ENCODE results near the gene PAM. TPM values are rescaled to one million over a fixed set of nuclear protein-coding genes. Genes with fewer than 3 reads are reported as not detected.
"Not testable (repeated sequence)": the region's sequence is repeated elsewhere in the genome, so short reads cannot be mapped to it uniquely, and the experiment has no call there.

PAM gene
- total RNA-seq, 1 donor from 2014 or later, result 136 TPM

DNA sequence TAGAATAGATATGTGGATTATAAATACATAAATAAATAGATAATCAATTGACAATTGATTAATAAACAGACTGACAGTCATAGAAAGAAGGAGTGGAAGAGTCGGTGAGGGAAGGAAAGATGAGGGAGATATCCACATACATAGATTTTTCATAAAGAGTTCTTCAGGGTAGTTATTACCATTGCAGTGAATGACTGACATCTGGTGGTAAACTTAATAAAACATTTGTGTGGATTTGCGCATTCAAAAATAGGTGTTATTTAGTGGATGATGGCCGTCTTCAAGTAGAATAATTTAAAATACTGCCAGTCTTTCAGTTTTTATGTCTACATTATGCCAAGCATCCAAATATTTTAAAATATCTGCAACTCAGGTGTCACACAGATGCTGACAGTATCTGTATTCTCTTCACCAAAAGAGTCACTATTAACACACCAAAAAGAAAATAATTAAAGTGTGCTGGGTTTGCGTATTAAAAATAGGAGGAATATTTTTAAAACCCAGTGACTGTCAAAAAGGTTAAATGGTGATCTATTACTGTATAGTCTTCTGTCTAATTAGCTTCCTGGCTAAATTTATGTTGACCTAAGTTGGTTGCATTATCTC, 286.1 kb downstream of the PAM start:
- intact Hi-C loops (cut with DNase I), result no loop called here
- H3K27me3 ChIP-seq, result no peaks in the 10 kb centered on the region
- TF ChIP-seq POLR2A (IDR thresholded peaks at IDR 0.05), result no peak
- TF ChIP-seq, protein P1, sequence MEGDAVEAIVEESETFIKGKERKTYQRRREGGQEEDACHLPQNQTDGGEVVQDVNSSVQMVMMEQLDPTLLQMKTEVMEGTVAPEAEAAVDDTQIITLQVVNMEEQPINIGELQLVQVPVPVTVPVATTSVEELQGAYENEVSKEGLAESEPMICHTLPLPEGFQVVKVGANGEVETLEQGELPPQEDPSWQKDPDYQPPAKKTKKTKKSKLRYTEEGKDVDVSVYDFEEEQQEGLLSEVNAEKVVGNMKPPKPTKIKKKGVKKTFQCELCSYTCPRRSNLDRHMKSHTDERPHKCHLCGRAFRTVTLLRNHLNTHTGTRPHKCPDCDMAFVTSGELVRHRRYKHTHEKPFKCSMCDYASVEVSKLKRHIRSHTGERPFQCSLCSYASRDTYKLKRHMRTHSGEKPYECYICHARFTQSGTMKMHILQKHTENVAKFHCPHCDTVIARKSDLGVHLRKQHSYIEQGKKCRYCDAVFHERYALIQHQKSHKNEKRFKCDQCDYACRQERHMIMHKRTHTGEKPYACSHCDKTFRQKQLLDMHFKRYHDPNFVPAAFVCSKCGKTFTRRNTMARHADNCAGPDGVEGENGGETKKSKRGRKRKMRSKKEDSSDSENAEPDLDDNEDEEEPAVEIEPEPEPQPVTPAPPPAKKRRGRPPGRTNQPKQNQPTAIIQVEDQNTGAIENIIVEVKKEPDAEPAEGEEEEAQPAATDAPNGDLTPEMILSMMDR (IDR thresholded peaks at IDR 0.05), result peak; percentile 9 to 57 (median 38)
- no peak for DNase-seq (ENCODE audit: extremely low spot score in 2 of 2)
- no peak overlapping the region for H3K27ac ChIP-seq
- H3K9me3 ChIP-seq, result no peaks in the 10 kb centered on the region
- no peaks in the 10 kb centered on the region for H3K36me3 ChIP-seq
- no peak overlapping the region for H3K4me3 ChIP-seq
- no peaks in the 10 kb centered on the region for H3K4me1 ChIP-seq

DNA sequence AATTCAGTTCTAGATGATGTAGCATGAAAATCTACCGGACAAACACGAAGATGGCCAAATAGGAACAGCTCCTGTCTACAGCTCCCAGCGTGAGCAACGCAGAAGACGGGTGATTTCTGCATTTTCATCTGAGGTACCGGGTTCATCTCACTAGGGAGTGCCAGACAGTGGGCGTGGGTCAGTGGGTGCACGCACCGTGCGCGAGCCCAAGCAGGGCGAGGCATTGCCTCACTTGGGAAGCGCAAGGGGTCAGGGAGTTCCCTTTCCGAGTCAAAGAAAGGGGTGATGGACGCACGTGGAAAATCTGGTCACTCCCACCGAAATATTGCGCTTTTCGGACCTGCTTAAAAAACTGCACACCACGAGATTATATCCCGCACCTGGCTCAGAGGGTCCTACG, 291.6 kb downstream of the PAM start:
- intact Hi-C loops (cut with DNase I); H3K27me3 ChIP-seq; H3K4me3 ChIP-seq; H3K9me3 ChIP-seq; H3K4me1 ChIP-seq; H3K36me3 ChIP-seq; H3K27ac ChIP-seq; DNase-seq (ENCODE audit: extremely low spot score in 2 of 2): not testable (repeated sequence)

- TF ChIP-seq POLR2AphosphoS5 (IDR thresholded peaks at IDR 0.05; ENCODE audit: insufficient read depth in 1 of 2, low read depth in 1 of 2) (no peak), POLR2A (IDR thresholded peaks at IDR 0.05) (no peak)
- TF ChIP-seq, protein P1 (IDR thresholded peaks at IDR 0.05), result no peak
- intact Hi-C loops (cut with DNase I), result no loop called here
- no peaks in the 10 kb centered on the region for H3K27me3 ChIP-seq
- no peak for DNase-seq (ENCODE audit: extremely low spot score in 2 of 2)
- H3K4me1 ChIP-seq, result no peaks in the 10 kb centered on the region
- H3K27ac ChIP-seq, result no peak overlapping the region
- no peak overlapping the region for H3K4me3 ChIP-seq
- no peaks in the 10 kb centered on the region for H3K36me3 ChIP-seq
- H3K9me3 ChIP-seq, result no peaks in the 10 kb centered on the region
Observed at GRCh38 chr5:103057208-103058130, 302.4 kb downstream of the PAM start.

DNA sequence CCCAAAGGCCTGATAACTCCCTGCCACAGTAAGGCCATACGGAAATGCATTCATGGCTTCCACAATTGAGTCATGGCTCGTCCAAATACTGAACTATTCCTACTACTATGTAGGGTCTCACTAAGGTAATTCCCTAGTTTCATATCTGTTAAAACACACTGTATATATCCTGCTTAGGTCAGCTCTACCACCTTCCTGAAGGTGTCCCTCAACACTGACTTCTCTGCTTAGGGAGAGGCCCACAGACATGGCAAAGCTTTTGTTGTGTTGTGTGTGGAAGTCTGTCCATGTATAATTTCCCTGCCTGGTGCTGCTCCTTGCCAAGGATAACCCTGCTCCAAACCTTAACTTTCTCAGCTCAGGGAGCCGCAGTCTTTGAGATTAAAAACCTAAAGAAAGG, 304.4 kb downstream of the PAM start:
- Histone ChIP-seq H3K27me3 (no peaks in the 10 kb centered on the region), H3K36me3 (no peaks in the 10 kb centered on the region), H3K27ac (no peak overlapping the region), H3K4me3 (no peak overlapping the region), H3K4me1 (no peaks in the 10 kb centered on the region), H3K9me3 (no peaks in the 10 kb centered on the region)
- intact Hi-C loops (cut with DNase I), result no loop called here
- no peak for TF ChIP-seq POLR2A (IDR thresholded peaks at IDR 0.05)
- no peak for TF ChIP-seq POLR2AphosphoS5 (IDR thresholded peaks at IDR 0.05; ENCODE audit: insufficient read depth in 1 of 2, low read depth in 1 of 2)
- TF ChIP-seq, protein P1 (IDR thresholded peaks at IDR 0.05), result no peak
- no peak for DNase-seq (ENCODE audit: extremely low spot score in 2 of 2)

DNA sequence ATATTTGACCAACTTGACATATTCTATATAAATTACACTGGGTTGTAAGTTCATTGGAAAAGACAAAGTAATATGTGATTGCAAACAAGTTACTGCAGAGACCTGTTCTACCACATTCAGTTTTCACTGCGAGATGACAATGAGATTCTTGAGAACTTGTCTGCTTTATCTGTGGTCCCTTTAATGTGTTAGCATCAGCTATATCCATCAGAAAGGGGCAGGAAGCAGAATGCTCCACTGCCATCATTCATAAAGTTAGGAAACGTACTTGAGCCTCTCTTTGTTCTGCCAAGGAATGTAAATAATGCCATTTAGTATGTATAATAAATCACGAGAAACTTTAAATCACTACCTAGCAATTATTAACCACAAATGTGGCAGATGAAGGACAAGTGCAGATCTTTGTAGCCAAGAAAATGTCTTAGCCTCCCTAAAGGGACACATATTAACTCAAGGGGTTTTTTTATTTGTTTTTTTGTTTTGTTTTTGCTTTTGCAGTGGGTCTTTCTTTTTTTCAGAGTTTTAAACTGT, 305.4 kb downstream of the PAM start:
- Histone ChIP-seq H3K27ac (no peak overlapping the region), H3K9me3 (no peaks in the 10 kb centered on the region), H3K4me1 (no peaks in the 10 kb centered on the region), H3K27me3 (no peaks in the 10 kb centered on the region), H3K36me3 (no peaks in the 10 kb centered on the region), H3K4me3 (no peak overlapping the region)
- TF ChIP-seq, protein P1 (IDR thresholded peaks at IDR 0.05), result no peak
- TF ChIP-seq POLR2AphosphoS5 (IDR thresholded peaks at IDR 0.05; ENCODE audit: insufficient read depth in 1 of 2, low read depth in 1 of 2) (no peak), POLR2A (IDR thresholded peaks at IDR 0.05) (no peak)
- intact Hi-C loops (cut with DNase I), result no loop called here
- DNase-seq (ENCODE audit: extremely low spot score in 2 of 2), result no peak
